HG02642 (cell line): ENCODE data around the gene PRSS22.

Experiments
- ATAC-seq: cut with Tn5 transposase; IDR thresholded peaks from one replicate; pipeline ENCODE4 v1.9.1; 2021; ENCODE audit warnings: mild to moderate bottlenecking; ENCODE audit not compliant: unreplicated experiment, poor library complexity

The PRSS22 gene

DNA sequence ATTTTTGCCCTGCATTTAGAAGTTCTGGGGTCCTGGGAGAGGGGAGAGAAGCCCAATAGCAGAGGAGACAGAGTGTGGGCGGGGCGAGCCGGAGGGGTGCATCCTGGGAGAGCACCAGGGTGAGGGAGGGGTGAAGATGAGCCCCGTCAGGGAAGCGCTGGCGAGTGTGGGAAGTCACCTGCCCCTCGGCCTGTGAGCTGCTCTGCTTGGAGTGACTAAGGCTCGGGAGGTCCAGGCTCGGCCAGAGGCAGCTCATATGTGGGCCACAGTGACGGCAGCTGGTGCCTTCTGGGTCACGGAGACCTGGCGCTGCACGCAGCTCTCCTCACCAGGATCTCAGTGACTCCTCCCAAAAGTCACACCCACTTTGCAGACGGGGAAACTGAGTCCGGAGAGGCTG, 26.8 kb downstream of the PRSS22 start:
- no peak for ATAC-seq

DNA sequence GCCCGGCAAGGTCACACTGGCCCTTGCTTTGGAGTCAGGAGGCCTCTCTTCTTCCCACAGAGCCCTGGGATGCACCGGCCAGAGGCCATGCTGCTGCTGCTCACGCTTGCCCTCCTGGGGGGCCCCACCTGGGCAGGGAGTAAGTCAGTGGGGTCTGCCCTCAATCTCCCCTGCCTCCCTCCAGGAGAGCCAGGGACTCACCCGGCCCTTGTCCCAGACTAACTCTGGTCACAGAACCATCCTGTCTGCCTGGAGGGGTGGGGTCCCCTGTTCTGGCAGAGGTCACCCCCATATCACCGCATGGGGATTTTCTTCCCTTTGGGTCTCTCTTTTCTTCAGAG, 27.6 kb downstream of the PRSS22 start:
- no peak for ATAC-seq

DNA sequence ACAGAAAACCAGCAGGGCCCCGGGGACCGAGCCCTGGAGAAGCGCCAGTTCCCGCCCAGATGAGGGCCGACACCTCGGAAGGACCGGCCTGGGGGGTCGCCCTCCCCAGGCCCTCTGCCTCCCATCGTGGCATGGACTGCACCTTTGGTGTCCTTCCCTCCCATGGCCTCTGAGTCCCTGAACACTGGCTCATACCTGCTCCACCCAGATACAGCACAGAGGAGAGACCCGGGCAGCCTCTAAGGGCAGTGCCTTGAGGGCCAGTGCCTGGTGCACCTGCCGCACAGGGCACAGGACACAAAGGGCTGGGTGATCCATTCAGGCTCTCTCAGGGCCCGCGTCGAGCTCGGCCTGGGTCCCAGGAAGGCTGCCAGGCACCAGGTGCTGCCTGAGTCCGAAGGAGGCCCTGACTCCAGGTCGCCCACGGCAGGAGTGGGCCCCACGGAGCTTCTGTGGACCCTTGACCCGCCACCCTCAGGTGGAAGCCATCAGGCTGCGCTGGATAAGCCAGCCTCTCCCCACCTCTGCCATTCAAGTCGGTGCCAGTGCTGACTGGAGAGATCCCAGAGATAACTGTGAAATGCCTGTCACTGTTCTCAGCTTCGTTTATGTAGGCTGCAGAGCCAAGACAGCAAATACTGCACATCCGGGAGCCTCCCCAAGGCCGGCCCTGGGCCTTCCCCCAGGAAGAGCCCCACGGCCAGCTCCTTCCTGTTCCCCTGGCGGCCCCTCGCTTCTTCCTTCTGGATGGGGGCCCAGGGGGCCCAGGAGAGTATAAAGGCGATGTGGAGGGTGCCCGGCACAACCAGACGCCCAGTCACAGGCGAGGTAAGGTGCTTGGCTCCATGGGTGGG, 28.2 kb downstream of the PRSS22 start, which contains the start of gene ZG16B:
Gene ZG16B, plus strand, starts transcription at position 803 of the 854 bp plus-strand sequence. CDS start 139 bp downstream, outside the sequence.
- no peak for ATAC-seq

DNA sequence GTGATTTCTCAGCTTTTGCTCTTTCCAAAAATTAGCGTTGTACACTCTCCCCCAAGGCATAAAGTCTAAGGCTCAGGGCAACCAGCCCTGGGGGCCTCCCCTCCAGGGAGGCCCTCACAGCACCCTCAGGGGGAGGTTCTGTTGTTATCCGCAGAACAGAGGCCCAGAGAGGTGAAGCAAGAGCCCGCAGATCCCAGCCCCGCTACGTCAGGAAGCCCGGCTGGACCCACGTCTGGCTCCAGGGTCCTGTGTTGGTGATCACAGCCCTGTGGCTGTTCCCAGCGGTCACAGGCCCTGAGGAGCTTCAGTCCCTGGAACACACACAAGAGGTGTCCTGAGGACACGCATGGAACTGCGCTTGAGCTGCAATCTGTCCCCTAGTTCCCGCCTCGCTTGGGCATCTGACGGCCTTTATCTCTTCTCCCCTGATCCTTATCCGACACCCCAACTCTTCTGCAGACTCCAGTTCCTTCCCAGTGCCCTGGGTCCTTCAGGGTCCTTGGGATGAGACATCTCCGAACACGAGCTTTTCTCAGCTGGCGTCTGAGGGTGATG, 29.0 kb downstream of the PRSS22 start:
- ATAC-seq = no peak

DNA sequence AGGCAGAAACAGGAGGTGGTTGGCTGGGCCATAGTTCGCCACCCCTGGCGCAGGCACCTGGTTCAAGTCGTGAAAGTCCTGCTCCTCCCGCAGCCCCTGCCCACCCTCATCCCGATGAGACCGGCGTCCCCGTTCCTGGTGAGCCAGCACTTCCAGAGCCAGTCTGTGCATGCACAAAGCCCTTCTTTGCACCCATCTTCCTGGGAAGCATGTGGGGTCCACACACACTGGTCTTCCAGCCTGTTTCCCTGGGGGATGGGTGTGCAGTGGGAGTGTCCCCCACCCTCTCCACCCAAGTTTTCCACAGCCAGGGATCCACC, 29.5 kb downstream of the PRSS22 start:
- ATAC-seq = no peak

DNA sequence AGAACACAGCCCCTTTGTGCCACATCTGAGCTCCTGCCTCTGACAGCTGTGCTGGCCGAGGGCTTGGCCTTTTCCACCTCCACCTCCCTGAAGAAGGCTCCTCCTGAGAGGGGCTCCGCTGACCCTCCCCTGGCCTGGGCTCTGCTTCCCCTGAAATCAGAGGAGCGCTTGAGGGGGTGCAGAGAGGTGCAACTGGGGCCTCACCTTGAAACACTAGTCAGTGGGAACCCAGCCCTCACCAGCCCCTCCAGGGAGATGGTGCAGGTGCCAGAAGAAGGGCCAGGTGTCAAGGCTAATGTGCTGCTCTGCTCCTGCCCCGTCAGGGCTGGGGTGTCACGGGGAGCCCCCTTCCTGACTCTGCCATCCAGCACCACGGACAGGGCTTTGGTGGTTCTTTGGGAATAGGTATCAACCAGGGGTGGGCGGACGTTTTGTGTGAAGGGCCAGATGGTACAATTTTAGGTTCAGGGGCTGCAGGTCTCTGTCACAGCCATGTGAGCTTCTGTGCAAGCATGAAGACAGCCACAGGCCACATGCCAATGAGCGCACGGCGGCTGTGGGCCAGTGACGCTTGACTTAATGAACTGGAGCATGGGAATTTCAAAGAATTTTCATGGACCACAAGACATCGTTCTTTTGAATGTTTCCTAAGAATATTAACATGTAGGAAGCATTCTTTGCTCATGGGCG, 30.0 kb downstream of the PRSS22 start:
- no peak for ATAC-seq

DNA sequence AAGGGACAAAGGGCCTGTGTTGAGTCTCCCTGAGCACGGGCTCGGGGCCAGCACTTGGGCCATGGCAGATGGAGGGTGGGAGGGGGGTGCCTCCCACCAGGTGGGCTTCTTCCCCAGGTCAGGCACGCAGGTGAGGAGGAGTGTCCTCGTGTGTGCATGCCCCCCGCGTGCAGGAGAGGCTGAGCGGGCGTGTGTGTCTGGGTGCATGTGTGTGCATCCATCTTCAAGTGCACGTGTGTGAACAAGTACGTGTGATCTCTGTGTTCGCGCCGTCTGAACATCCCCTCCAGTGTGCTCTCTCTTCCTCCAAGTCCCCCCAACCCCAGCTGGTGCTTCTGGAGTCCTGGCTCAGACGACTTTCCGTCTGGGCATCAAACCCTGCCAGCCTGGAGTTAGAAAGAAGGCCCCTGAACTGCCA, 30.6 kb downstream of the PRSS22 start:
- ATAC-seq = no peak

DNA sequence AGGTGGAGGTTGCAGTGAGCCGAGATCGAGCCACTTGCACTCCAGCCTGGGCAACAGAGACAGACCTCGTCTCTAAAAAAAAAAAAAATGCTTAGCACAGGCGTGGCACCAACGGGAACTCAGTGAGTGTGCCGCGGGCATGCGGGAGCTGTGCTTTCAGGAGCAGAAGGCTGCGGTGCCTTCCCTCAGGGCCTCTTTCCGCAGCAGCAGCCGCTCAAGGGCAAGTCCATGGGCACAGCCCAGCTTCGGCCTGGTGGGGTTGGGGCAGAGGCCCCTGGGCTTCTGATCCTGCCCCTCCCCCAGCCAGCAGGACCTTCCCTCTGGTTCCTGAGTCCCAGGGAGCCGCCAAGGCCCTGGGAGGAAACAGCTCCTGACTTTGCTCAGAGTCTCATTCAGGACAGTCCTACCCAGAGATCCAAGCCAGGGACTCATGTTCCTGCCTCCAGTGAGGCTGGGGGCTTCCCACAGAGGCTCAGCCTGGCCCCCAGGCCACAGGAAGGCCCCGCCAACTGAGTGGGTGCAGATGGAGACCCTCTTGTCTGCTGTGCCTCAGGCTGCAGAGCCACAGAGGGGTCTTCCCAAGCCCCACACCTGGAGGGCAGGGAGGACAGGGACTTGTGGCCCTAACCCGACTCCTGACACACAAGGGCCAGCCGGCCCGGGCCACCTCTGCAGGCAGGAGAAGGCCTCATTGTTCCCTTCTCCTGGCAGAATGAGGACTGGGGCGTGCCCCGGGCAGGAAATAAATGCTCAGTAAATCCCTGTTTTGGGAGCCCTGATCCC, 31.2 kb downstream of the PRSS22 start:
- no peak for ATAC-seq

DNA sequence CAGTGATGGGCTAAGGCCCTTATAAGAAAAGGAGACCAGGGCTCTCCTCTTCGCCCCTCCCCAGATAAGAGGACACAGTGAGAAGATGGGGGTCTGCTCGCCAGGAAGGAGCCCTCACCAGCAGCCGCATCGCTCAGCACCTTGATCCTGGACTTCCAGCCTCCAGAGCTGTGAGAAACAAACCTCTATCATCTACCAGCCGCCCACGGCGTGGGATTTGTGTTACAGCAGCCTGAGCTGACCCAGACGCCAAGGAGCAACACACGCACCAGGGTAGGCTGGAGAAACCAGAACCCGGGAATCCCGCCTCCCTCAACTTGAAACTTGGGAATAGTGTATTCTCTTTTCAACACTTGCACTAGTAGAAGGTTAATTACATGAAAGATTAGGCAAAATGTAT, 32.1 kb downstream of the PRSS22 start:
- no peak for ATAC-seq

DNA sequence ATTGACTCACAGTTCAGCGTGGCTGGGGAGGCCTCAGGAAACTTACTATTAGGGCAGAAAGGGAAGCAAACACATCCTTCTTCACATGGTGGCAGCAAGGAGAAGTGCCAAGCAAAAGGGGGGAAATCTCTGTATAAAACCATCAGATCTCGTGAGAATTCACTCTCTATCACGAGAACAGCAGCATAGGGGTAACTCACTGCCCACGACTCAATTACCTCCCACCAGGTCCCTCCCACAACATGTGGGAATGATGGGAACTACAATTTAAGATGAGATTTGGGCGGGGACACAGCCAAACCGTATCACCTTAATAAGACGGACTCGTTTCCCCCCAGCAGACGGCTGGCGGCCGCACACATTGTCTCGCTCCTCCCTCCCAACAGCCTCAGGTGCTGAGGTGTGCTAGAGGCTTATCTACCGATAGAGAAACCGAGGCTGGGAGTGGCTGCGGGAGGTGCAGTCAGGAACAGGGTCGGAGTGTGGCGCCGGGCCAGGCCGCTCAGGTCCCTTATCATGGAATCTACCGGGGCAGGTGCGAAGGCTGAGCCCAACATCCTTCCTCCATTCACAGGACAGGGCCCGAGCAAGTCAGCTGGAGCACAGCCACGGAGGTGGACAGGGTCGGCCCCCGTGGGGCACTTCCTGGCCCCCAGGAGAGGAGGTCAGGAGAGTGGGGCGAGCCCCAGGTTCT, 32.8 kb downstream of the PRSS22 start:
- no peak for ATAC-seq

DNA sequence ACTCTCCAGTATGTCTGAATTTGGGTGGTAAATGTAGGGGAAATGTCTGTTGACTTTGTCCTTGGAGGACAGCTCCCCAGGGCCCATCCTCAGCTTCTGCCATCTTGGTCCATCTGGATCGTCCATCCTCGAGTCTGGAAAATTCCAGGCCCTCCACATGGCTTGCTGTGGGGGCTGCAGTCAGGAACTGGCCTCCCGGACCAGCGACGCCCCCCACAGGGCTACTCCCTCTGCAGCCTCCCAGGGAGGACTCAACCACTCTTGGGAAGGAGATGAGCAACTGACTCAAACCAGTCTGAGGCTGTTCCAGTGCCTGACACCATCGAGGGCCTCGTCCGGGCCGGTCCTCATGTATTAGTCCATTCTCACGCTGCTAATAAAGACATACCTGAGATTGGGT, 33.3 kb downstream of the PRSS22 start:
- no peak for ATAC-seq

DNA sequence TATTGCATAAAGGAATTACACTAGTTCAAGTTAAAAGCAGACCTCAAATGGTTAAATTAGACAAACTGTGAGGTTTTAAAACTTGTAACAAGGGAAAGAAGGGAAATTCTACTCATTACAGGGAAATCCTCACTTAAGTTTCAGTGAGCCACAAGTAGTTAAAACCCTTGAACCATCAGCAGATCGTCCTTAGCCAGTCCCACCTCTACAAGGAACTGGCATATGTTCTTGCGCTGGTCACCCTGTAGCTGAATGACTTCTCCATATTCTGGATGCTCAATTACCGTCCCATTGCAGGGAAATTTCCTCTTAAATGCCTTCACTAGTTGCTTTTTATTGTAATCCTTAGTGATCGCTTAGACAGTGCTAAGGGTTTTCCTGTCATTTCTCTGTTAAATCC, 35.5 kb downstream of the PRSS22 start:
- ATAC-seq = no peak

DNA sequence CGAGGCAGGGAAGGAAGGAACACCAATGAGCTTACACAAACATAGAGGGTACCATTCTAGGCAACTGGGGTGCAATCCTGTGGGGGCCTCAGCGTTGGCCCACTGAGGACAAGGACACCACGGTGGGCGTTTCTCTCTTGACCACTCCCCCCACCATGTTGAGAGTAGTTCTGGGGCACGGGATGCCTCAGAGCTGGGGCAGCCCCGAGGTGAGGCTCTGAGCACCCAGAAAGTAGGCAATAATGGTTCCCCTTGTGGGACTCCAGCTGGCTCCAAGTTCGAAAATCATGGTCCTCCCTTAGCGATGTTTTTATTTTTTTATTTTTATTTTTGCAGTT, 35.8 kb downstream of the PRSS22 start:
- ATAC-seq = no peak

DNA sequence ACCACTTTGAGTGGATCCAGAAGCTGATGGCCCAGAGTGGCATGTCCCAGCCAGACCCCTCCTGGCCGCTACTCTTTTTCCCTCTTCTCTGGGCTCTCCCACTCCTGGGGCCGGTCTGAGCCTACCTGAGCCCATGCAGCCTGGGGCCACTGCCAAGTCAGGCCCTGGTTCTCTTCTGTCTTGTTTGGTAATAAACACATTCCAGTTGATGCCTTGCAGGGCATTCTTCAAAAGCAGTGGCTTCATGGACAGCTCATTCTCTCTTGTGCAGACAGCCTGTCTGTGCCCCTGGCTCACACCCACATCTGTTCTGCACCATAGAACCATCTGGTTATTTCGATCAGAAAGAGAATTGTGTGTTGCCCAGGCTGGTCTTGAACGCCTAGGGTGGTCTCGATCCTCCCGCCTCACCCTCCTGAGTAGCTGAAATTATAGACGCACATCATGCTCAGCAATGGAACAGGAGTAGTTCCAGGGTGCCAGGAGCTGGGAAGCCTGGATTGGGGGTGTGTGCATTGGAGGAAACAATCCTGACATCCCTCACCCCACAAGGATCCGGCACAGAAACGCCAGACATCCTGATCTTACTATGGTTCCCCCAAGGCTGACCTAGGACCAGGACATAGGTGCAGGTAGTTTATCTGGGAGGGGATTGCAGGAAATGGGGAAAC, 36.3 kb downstream of the PRSS22 start:
- no peak for ATAC-seq

DNA sequence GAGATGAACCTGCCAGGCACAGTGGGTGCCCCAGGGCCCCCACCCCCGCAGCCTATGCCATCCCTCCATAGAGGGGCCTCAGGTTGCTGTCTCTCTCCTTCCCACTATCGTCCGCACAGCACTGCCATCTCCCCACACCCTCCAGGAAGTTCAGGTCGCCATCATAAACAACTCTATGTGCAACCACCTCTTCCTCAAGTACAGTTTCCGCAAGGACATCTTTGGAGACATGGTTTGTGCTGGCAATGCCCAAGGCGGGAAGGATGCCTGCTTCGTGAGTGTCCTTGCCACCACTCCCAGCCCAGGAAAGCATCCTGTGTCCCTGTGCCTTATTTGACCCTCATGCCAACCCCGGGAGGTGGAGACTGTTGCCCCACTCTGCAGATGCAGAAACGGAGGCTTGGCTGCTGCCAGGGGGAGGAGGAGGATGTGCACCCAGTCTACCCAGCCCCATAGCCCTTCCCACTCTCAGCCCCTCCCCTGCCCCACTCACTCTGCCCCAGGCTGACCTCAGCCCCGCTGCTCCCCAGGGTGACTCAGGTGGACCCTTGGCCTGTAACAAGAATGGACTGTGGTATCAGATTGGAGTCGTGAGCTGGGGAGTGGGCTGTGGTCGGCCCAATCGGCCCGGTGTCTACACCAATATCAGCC, 37.0 kb downstream of the PRSS22 start:
- no peak for ATAC-seq

DNA sequence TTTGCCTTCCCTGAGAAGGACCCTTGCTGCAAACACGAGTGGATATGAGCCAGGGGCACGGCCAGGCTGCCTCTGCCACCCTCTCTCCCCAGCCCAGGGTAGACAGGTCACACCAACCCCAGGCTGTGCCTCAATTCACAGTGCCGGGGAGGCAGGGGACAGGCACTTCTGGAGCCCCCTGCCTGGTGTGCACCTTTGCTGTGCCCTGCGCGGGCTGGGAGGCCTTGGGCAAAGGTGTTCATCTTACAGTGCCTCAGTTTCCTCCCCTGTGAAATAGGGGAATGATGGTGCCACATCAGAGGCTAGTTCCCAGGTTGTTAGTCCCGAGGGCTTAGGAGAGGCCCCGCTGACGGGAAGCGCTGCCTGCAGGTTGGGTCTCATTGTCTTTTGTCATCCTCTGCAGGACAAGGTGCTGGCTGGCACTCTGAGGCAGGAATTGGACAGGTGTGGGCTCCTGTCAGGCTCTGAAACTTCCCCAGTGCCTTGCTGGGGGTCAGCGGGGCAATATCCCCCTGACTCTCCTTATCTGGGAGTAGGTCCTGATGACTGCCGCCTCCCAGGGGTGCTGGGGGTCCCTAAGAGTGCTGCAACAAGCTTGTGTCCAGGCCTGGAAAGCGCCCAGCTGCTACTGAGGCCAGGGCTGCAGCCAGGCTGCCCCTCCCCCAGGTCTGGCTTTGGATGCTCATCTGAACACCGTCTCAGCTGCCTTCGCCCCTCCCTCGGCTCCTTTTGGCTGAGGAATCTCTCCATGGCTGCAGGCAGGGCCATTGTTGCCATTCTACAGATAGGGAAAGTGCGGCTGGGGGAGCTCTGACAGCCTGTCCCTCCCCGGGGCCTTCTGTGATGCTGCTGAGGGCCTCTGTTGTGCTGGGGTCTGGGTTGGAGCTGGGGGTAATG, 37.8 kb downstream of the PRSS22 start:
- ATAC-seq = no peak

DNA sequence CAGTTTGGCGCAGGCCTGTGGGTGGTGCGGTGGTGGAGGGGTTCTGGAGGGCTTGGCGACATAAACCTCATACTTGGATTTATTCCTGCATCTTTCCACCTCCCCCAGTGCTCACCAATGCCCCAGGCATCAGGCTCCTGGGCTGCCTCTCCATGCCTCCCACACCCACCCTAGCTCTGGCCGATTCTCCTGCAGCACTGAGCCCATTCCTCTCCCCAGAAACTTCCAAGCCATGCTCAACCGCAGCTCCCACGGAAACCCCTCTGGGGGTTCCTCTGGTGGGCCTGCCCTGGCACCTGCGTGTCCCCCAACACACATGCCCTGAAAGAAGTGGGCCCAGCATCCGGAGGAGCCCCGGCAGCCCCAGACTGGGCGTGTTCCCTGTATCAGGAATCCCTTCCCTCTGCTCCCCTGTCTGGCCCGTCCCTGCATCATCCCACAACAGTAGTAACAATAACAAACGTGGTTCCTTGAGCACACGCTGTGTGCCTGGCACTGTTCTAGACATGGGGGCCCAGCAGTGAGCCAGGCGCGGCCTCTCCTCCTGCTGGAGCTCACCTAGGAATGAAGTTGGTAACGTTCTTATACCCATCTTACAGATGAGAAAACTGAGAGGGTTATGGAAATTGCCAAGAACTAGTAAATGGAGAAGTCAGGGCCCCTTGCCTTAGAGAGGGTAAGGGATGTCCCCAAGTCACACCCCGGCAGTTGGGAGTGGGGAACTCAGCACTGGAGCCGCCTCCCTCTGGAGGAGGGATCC, 38.6 kb downstream of the PRSS22 start:
- no peak for ATAC-seq
